Caco-2 (cell line): ENCODE measurements around the gene ZFP91. TPM values are rescaled to one million over a fixed set of nuclear protein-coding genes. Genes with fewer than 3 reads are reported as not detected.

Experiments used
- BruUV-seq: library from RNA; stranded (reverse); fragments of 400-500 nt; replicated peaks from 2 replicates; lab custom pipeline; 2021; lab: Mats Ljungman, UMichigan
- CTCF ChIA-PET: fragments of 300-600 bp; sonication (Branson Sonifier 250); formaldehyde crosslinking; loops from one replicate; lab custom pipeline; 2022; ENCODE audit warnings: antibody characterized with exemption; lab: Charles Lee
- POLR2A ChIA-PET: fragments of 300-600 bp; sonication (Branson Sonifier 250); formaldehyde crosslinking; loops from one replicate; lab custom pipeline; 2022; ENCODE audit warnings: antibody characterized with exemption; lab: Charles Lee
- DNase-seq, 2 experiments: peaks; one replicate each; pipeline versions ENCODE4 v3.0.0 to v3.0.0-alpha.2; 2020 to 2022
- H3K27me3 ChIP-seq: replicated peaks from 2 replicates; pipeline ENCODE4 v1.6.0; 2011; ENCODE audit warnings: low read length; ENCODE audit not compliant: control insufficient read depth, insufficient read depth
- H3K36me3 ChIP-seq: 2 replicates; pipeline ENCODE4 v1.5.1; 2011; ENCODE audit warnings: low read length; ENCODE audit not compliant: control insufficient read depth, insufficient read depth
- H3K4me1 ChIP-seq: fragments of 250-450 bp; sonication (Bioruptor Pico); 2 replicates; pipeline ENCODE4 v1.5.1; 2020; ENCODE audit warnings: mild to moderate bottlenecking
- H3K4me3 ChIP-seq: 2 replicates; pipeline ENCODE4 v1.5.1; 2011; ENCODE audit warnings: low read depth, mild to moderate bottlenecking, control low read depth, low read length
- H3K9me3 ChIP-seq: fragments of 250-450 bp; sonication (Bioruptor Pico); 2 replicates; pipeline ENCODE4 v1.5.1; 2020; ENCODE audit warnings: mild to moderate bottlenecking, moderate library complexity
- H3K27ac Mint-ChIP-seq: one replicate; pipeline ENCODE4 v1.8.0; 2022; ENCODE audit warnings: mixed read lengths; ENCODE audit not compliant: unreplicated experiment
- H3K27me3 Mint-ChIP-seq: one replicate; pipeline ENCODE4 v1.8.0; 2022; ENCODE audit warnings: mixed read lengths; ENCODE audit not compliant: insufficient read depth, unreplicated experiment
- H3K36me3 Mint-ChIP-seq: one replicate; pipeline ENCODE4 v1.8.0; 2022; ENCODE audit warnings: mild to moderate bottlenecking, mixed read lengths; ENCODE audit not compliant: insufficient read depth, unreplicated experiment
- H3K4me1 Mint-ChIP-seq: one replicate; pipeline ENCODE4 v1.8.0; 2022; ENCODE audit warnings: low read depth, mixed read lengths; ENCODE audit not compliant: unreplicated experiment
- H3K4me3 Mint-ChIP-seq: one replicate; pipeline ENCODE4 v1.8.0; 2022; ENCODE audit warnings: mild to moderate bottlenecking, moderate library complexity, mixed read lengths; ENCODE audit not compliant: unreplicated experiment
- H3K9me3 Mint-ChIP-seq: one replicate; pipeline ENCODE4 v1.8.0; 2022; ENCODE audit warnings: mixed read lengths; ENCODE audit not compliant: unreplicated experiment
- CTCF ChIP-seq, 2 experiments: fragments of 200-600 bp in 1 of 2; IDR thresholded peaks; 1 replicate in 1 of 2; 2 replicates in 1 of 2; pipeline versions ENCODE4 v1.5.1 to v1.8.0; 2011 to 2022; ENCODE audit warnings: antibody characterized with exemption in 1 of 2, control low read depth in 1 of 2, inconsistent platforms in 1 of 2, low read depth in 1 of 2, low read length in 1 of 2, mild to moderate bottlenecking in 1 of 2, moderate library complexity in 1 of 2; ENCODE audit not compliant: insufficient read depth in 1 of 2, severe bottlenecking in 1 of 2, unreplicated experiment in 1 of 2
- intact Hi-C: fragments of 100-400 bp; cut with micrococcal nuclease; formaldehyde crosslinking; loops from one replicate; pipeline ENCODE4 v1.10.0; 2022; ENCODE audit not compliant: unreplicated experiment
- total RNA-seq: library from RNA; stranded (reverse); gene quantifications from 2 replicates; pipeline ENCODE4 v1.2.3, GENCODE V29; 2022

The ZFP91 gene
- total RNA-seq, 1 experiment from 2014 or later: 40.6 TPM

GRCh38 chr11:58659404-58659803, 80.5 kb downstream of the ZFP91 start:
- TF ChIP-seq CTCF (IDR thresholded peaks at IDR 0.05; ENCODE audit: insufficient read depth in 1 of 2, low read depth in 1 of 2, low read length in 1 of 2, severe bottlenecking in 1 of 2, unreplicated experiment in 1 of 2): no peak
- Mint-ChIP-seq H3K36me3 (no peaks in the 10 kb centered on the region), H3K4me1 (peaks cover 29% of the 10 kb centered on the region), H3K9me3 (peaks cover 24% of the 10 kb centered on the region), H3K27ac (peak overlapping the region; percentile 88), H3K27me3 (no peaks in the 10 kb centered on the region), H3K4me3 (peak overlapping the region; percentile 42)
- CTCF ChIA-PET: interaction anchor here (1.4 to 1.9 kb wide), 2 partner anchors 15 to 30 kb away, joined by 3 to 4 read pairs; no protein-coding TSS in a partner anchor
- H3K27me3 ChIP-seq: no peaks in the 10 kb centered on the region
- H3K4me3 ChIP-seq: no peak overlapping the region
- intact Hi-C loops: loop anchor here (10.0 kb wide), 1 partner anchor 55 kb away; no protein-coding TSS in a partner anchor
- POLR2A ChIA-PET: no interaction called here
- no peaks in the 10 kb centered on the region for H3K36me3 ChIP-seq
- no TSS peak for BruUV-seq
- peak; percentile 49 to 62 for DNase-seq
- H3K4me1 ChIP-seq: peaks cover 23% of the 10 kb centered on the region
- 0 out of 2 replicates have a peak, but pooled peaks cover 6% of the 10 kb centered on the region for H3K9me3 ChIP-seq

- no peaks in the 10 kb centered on the region for H3K36me3 Mint-ChIP-seq
- POLR2A ChIA-PET: no interaction called here
- peak overlapping the region; percentile 42 for H3K4me3 Mint-ChIP-seq
- H3K4me1 Mint-ChIP-seq: peaks cover 26% of the 10 kb centered on the region
- H3K9me3 Mint-ChIP-seq: peaks cover 24% of the 10 kb centered on the region
- H3K36me3 ChIP-seq: no peaks in the 10 kb centered on the region
- TF ChIP-seq CTCF (IDR thresholded peaks at IDR 0.05; ENCODE audit: insufficient read depth in 1 of 2, low read depth in 1 of 2, low read length in 1 of 2, severe bottlenecking in 1 of 2, unreplicated experiment in 1 of 2): no peak
- H3K9me3 ChIP-seq: 0 out of 2 replicates have a peak, but pooled peaks cover 6% of the 10 kb centered on the region
- no TSS peak for BruUV-seq
- no peak overlapping the region for H3K4me3 ChIP-seq
- H3K27ac Mint-ChIP-seq: peak overlapping the region; percentile 88
- H3K27me3 ChIP-seq: no peaks in the 10 kb centered on the region
- DNase-seq: no peak
- peaks cover 23% of the 10 kb centered on the region for H3K4me1 ChIP-seq
- CTCF ChIA-PET: interaction anchor here (1.4 to 1.9 kb wide), 2 partner anchors 15 to 30 kb away, joined by 3 to 4 read pairs; no protein-coding TSS in a partner anchor
- no peaks in the 10 kb centered on the region for H3K27me3 Mint-ChIP-seq
- intact Hi-C loops: loop anchor here (10.0 kb wide), 1 partner anchor 55 kb away; no protein-coding TSS in a partner anchor
These were observed 81.2 kb downstream of the ZFP91 start for GRCh38 chr11:58659910-58660570.

Other genes with a start within 250 kb of the ZFP91 start
- not detected in 2 replicates for gene OR5B17, start 220.0 kb upstream of the ZFP91 start, total RNA-seq
- gene OR5B3, start 172.2 kb upstream of the ZFP91 start, total RNA-seq: not detected in 2 replicates
- gene OR5B2, start 150.9 kb upstream of the ZFP91 start, total RNA-seq: not detected in 2 replicates
- not detected in 2 replicates for gene OR5B12, start 136.8 kb upstream of the ZFP91 start, total RNA-seq
- gene OR5B21, start 71.0 kb upstream of the ZFP91 start, total RNA-seq: not detected in 2 replicates
- 1.8 and 2.1 TPM in 2 replicates for gene LPXN, start 3.2 kb upstream of the ZFP91 start, total RNA-seq
- 3.3 and 3.6 TPM in 2 replicates for gene CNTF, start 43.6 kb downstream of the ZFP91 start, total RNA-seq
- gene GLYAT, start 152.9 kb downstream of the ZFP91 start, total RNA-seq: not detected in 2 replicates